ENCODE measurements around the gene KCNH2.

The KCNH2 gene

DNA sequence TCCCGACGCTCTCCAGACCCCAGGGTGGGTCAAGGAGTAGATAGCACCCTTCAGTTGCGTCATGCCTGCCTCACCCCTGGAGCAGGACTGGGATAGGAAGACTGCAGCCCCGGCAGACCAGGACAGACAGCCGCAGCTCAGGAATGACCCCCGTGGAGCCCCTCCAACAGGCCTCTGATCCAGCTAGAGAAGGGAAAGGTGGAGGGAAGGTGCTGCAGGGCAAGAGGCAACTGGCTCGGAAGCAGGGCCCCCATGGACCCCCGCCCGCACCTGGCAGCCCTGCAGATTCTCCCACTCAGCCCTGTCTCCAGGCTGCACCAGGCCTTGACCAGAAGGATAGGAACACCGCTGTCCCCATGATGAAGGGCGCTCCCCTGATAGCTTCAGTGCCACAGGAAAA is 7.7 kb downstream of the KCNH2 start:
- Histone ChIP-seq H3K27me3 (replicated peaks; ENCODE audit: control insufficient read depth, insufficient read depth, low read length) (peaks cover 3% of the 10 kb centered on the region), H3K4me3 (replicated peaks; ENCODE audit: low read depth, low read length) (no peak overlapping the region), H3K36me3 (ENCODE audit: control insufficient read depth, insufficient read depth, low read length) (no peaks in the 10 kb centered on the region)
- no peak for DNase-seq (ENCODE audit: extremely low read depth, insufficient read length)
- TF ChIP-seq, protein P1, sequence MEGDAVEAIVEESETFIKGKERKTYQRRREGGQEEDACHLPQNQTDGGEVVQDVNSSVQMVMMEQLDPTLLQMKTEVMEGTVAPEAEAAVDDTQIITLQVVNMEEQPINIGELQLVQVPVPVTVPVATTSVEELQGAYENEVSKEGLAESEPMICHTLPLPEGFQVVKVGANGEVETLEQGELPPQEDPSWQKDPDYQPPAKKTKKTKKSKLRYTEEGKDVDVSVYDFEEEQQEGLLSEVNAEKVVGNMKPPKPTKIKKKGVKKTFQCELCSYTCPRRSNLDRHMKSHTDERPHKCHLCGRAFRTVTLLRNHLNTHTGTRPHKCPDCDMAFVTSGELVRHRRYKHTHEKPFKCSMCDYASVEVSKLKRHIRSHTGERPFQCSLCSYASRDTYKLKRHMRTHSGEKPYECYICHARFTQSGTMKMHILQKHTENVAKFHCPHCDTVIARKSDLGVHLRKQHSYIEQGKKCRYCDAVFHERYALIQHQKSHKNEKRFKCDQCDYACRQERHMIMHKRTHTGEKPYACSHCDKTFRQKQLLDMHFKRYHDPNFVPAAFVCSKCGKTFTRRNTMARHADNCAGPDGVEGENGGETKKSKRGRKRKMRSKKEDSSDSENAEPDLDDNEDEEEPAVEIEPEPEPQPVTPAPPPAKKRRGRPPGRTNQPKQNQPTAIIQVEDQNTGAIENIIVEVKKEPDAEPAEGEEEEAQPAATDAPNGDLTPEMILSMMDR (IDR thresholded peaks at IDR 0.05; ENCODE audit: insufficient read depth, low read length, poor library complexity, severe bottlenecking): no peak

DNA sequence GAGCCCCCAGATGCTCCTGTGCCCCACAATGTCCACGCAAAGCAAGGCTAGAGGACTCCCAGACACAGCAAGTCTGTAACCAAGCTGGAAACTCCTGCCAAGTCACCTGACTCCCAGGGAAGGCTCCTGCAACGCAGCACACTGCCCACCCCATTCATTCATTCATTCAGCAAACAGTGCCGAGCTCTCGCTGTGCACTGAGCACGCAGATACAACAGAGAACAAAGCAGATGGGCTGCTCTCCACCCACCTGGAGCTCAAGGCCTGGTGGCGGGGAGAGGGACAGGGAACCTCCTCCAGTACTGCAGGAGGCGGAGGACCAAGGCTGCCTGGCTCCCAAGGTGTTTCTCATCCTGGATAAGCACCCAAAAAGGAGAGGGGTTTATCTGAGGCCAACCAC is 8.6 kb downstream of the KCNH2 start:
- TF ChIP-seq, protein P1 (IDR thresholded peaks at IDR 0.05; ENCODE audit: insufficient read depth, low read length, poor library complexity, severe bottlenecking): no peak
- Histone ChIP-seq H3K27me3 (replicated peaks; ENCODE audit: control insufficient read depth, insufficient read depth, low read length) (peaks cover 3% of the 10 kb centered on the region), H3K36me3 (ENCODE audit: control insufficient read depth, insufficient read depth, low read length) (no peaks in the 10 kb centered on the region), H3K4me3 (replicated peaks; ENCODE audit: low read depth, low read length) (no peak overlapping the region)
- DNase-seq (ENCODE audit: extremely low read depth, insufficient read length): no peak

DNA sequence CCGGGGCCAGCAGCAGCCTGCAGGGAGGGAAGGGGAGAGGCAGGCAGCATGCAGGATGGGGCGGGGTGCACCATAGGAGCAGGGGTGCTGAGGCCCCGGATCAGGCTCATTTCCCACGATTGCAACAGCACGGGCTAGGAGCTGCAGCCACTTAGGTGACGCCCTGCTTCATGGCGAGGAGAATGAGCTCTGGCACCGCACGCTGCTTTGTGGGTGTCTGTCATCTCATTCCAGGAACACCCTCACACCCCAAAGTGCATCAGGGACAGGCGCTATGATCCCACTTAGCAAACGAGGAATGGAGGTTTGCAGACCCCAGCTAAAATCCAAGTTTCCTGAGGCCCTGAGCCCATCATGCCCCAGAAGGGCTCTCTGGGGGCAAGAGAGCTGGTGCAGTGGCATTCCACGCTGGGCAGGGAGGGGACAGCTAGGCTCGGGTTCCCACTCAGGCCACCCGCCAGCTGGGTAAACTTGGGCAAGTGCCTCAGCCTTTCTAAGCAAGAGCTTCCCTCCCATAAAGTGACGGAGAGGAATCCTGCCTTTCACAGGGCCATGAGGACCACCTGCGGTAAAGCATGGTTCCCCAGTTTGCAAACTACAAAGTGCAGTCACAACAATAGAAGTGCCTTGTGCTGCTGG is 9.3 kb downstream of the KCNH2 start:
- Histone ChIP-seq H3K36me3 (ENCODE audit: control insufficient read depth, insufficient read depth, low read length) (no peaks in the 10 kb centered on the region), H3K4me3 (replicated peaks; ENCODE audit: low read depth, low read length) (no peak overlapping the region), H3K27me3 (replicated peaks; ENCODE audit: control insufficient read depth, insufficient read depth, low read length) (peaks cover 3% of the 10 kb centered on the region)
- TF ChIP-seq, protein P1 (IDR thresholded peaks at IDR 0.05; ENCODE audit: insufficient read depth, low read length, poor library complexity, severe bottlenecking): no peak
- DNase-seq (ENCODE audit: extremely low read depth, insufficient read length): no peak

DNA sequence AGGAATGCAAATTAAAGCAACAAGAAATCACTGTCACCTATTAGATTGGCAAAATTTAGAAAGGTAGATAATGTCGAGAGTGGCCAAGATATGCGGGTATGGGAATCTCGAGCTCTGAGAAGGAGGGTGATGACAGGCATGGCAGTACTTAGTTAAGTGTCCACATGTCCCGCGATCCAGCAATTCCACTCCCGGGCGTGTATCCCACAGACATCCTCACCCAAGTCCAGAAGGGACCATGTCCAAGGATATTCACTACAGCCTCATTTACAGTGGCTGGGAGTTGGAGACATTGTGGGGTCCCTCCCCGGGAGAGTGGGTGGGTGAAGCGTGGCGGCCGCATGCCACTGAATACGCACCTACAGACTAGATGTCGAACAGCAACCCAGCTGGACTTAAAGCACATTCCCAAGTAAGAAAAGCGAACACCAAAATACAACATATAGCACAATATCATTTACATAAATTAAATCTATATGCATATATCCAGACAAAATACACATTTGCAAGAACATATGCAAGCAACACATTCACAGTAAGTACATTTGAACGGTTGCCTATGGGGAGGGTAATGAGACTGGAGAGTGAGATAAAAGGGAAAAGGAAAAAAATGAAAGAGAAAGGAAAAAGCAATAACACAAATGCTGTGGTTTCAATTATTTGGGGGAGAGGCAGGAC is 9.9 kb downstream of the KCNH2 start:
- TF ChIP-seq, protein P1 (IDR thresholded peaks at IDR 0.05; ENCODE audit: insufficient read depth, low read length, poor library complexity, severe bottlenecking): no peak
- H3K4me3 ChIP-seq (replicated peaks; ENCODE audit: low read depth, low read length): no peak overlapping the region
- DNase-seq (ENCODE audit: extremely low read depth, insufficient read length): no peak
- no peaks in the 10 kb centered on the region for H3K36me3 ChIP-seq (ENCODE audit: control insufficient read depth, insufficient read depth, low read length)
- peaks cover 3% of the 10 kb centered on the region for H3K27me3 ChIP-seq (replicated peaks; ENCODE audit: control insufficient read depth, insufficient read depth, low read length)

DNA sequence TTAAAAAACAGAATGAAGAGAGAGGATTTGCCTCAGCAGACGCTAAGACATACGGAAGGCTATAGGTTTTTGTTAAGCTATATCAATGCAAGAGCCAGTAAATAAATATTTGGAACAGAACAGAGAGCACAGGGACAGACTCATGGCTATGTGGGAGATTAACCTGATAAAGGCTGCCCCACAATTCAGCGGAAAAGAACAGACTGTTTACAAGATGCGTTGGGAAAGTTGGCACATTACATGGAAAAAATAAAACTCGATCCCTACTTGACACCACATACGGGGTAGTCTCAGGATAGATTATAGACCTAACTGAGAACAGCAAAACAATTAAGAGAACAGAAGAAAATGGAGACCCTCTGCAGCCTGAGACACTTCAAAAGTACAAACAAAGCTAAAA is 10.8 kb downstream of the KCNH2 start:
- Histone ChIP-seq H3K27me3 (replicated peaks; ENCODE audit: control insufficient read depth, insufficient read depth, low read length) (peaks cover 3% of the 10 kb centered on the region), H3K36me3 (ENCODE audit: control insufficient read depth, insufficient read depth, low read length) (no peaks in the 10 kb centered on the region), H3K4me3 (replicated peaks; ENCODE audit: low read depth, low read length) (no peak overlapping the region)
- TF ChIP-seq, protein P1 (IDR thresholded peaks at IDR 0.05; ENCODE audit: insufficient read depth, low read length, poor library complexity, severe bottlenecking): no peak
- no peak for DNase-seq (ENCODE audit: extremely low read depth, insufficient read length)
